Measurements from ENCODE around the gene PLXDC1. TPM values are rescaled to one million over a fixed set of nuclear protein-coding genes. Genes with fewer than 3 reads are reported as not detected.

The PLXDC1 gene
- total RNA-seq, 1 donor from 2014 or later = 0.46 TPM

- Mint-ChIP-seq H3K36me3 (ENCODE audit: low read depth) (no peaks in the 10 kb centered on the region), H3K4me3 (ENCODE audit: low read depth) (no peak overlapping the region), H3K4me1 (ENCODE audit: low read depth) (no peaks in the 10 kb centered on the region), H3K9me3 (no peaks in the 10 kb centered on the region), H3K27me3 (ENCODE audit: low read depth) (peaks cover 23% of the 10 kb centered on the region), H3K27ac (no peak overlapping the region)
- intact Hi-C loops (cut with micrococcal nuclease) = no loop called here
- no peak for DNase-seq (ENCODE audit: low spot score)
These were observed 5.2 kb downstream of the PLXDC1 start for GRCh38 chr17:39146273-39146672.

GRCh38 chr17:39145143-39145542, 6.3 kb downstream of the PLXDC1 start:
- H3K9me3 Mint-ChIP-seq = no peaks in the 10 kb centered on the region
- intact Hi-C loops (cut with micrococcal nuclease) = no loop called here
- H3K4me3 Mint-ChIP-seq (ENCODE audit: low read depth) = no peak overlapping the region
- DNase-seq (ENCODE audit: low spot score) = no peak
- H3K27ac Mint-ChIP-seq = no peak overlapping the region
- H3K4me1 Mint-ChIP-seq (ENCODE audit: low read depth) = no peaks in the 10 kb centered on the region
- H3K27me3 Mint-ChIP-seq (ENCODE audit: low read depth) = peaks cover 15% of the 10 kb centered on the region
- no peaks in the 10 kb centered on the region for H3K36me3 Mint-ChIP-seq (ENCODE audit: low read depth)

- no peaks in the 10 kb centered on the region for H3K36me3 Mint-ChIP-seq (ENCODE audit: low read depth)
- H3K9me3 Mint-ChIP-seq = no peaks in the 10 kb centered on the region
- H3K27me3 Mint-ChIP-seq (ENCODE audit: low read depth) = peaks cover 8% of the 10 kb centered on the region
These were observed 7.0 kb downstream of the PLXDC1 start for GRCh38 chr17:39144416-39144840.

DNA sequence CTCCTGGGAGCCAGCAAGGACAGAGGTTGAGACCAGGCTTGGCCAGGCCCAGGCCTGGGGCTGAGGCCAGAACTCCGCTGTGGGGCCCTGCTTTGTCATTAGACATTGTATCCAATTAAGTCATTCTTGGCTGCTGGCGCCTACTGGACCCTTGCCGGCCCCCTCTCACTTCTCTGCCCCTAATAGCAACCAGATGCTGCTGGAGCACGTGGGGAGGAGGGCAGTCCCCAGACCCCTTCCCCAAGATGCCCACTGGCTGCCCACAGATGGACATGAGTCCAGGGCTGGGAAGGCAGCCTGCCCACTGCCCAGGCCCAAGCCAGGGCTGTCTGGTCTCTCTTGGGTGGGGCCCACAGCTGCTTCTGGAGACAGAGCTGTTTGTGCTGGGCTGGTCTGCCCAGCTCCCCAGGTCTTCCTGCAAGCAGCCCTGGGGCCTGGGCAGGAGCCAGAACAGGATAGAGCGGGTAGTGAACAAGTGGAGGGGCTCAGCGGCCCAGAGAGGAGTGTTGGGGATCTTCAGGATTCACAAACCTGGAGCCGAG, 7.8 kb downstream of the PLXDC1 start:
- Mint-ChIP-seq H3K4me3 (ENCODE audit: low read depth) (no peak overlapping the region), H3K9me3 (no peaks in the 10 kb centered on the region), H3K27me3 (ENCODE audit: low read depth) (peaks cover 3% of the 10 kb centered on the region), H3K4me1 (ENCODE audit: low read depth) (no peaks in the 10 kb centered on the region), H3K36me3 (ENCODE audit: low read depth) (no peaks in the 10 kb centered on the region), H3K27ac (no peak overlapping the region)
- intact Hi-C loops (cut with micrococcal nuclease) = no loop called here
- no peak for DNase-seq (ENCODE audit: low spot score)

More at GRCh38 chr17:39144416-39144840, 7.0 kb downstream of the PLXDC1 start:
- no peak overlapping the region for H3K27ac Mint-ChIP-seq
- intact Hi-C loops (cut with micrococcal nuclease) = no loop called here
- no peaks in the 10 kb centered on the region for H3K4me1 Mint-ChIP-seq (ENCODE audit: low read depth)
- DNase-seq (ENCODE audit: low spot score) = no peak
- no peak overlapping the region for H3K4me3 Mint-ChIP-seq (ENCODE audit: low read depth)

DNA sequence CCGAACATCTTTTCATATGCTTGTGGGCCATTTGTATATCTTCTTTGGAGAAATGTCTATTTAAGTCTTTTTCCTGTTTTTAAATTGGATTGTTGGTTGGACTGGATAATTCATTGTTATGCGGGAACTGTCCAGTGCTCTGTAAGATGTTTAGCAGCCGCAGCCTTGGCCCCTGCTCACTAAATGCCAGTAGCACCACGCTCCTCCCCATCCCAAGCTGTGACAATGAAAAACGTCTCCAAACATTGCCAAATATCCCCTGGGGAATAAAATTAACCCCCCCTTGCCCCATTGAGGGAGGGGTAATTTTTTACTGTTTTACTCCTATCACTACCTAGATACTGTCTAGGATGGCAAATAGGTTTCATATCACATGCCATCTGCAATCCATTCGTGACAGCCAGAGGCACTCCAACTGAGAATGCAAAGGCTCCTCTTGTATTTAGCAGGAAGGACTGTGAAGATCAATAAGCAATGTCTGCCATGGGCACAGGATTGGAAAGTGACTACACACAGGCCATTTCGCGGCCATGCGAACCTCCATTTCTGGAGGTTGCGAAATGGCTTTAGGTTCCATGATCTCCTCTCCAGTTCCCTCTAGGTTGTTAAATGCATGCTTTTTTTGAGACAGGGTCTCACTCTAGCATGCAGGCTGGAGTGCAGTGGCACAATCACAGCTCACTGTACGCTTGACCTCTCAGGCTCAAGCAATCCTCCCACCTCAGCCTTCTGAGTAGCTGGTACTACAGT, 9.3 kb downstream of the PLXDC1 start:
- intact Hi-C loops (cut with micrococcal nuclease) = no loop called here
- Mint-ChIP-seq H3K9me3 (no peaks in the 10 kb centered on the region), H3K36me3 (ENCODE audit: low read depth) (no peaks in the 10 kb centered on the region), H3K4me1 (ENCODE audit: low read depth) (no peaks in the 10 kb centered on the region), H3K27me3 (ENCODE audit: low read depth) (no peaks in the 10 kb centered on the region), H3K4me3 (ENCODE audit: low read depth) (no peak overlapping the region), H3K27ac (no peak overlapping the region)
- DNase-seq (ENCODE audit: low spot score) = no peak

DNA sequence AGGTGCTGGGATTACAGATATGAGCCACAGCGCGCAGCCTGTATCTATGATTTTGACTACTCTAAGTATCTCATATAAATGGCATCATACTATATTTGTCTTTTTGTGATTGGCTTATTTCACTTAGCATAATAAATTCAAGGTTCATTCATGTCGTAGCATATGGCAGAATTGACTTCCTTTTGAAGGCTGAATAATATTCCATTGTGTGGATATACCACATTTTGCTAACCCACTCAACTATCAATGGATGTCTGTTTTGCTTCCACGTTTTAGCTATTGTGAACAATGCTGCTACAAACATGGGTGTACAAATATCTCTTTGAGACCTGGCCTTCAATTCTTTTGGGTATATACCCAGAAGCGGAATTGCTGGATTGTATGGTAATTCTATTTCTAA, 10.1 kb downstream of the PLXDC1 start:
- no peaks in the 10 kb centered on the region for H3K9me3 Mint-ChIP-seq
- no peak for DNase-seq (ENCODE audit: low spot score)
- H3K27me3 Mint-ChIP-seq (ENCODE audit: low read depth) = no peaks in the 10 kb centered on the region
- no peaks in the 10 kb centered on the region for H3K4me1 Mint-ChIP-seq (ENCODE audit: low read depth)
- H3K36me3 Mint-ChIP-seq (ENCODE audit: low read depth) = no peaks in the 10 kb centered on the region
- intact Hi-C loops (cut with micrococcal nuclease) = no loop called here
- H3K4me3 Mint-ChIP-seq (ENCODE audit: low read depth) = no peak overlapping the region
- H3K27ac Mint-ChIP-seq = no peak overlapping the region

- no peaks in the 10 kb centered on the region for H3K4me1 Mint-ChIP-seq (ENCODE audit: low read depth)
- no peak overlapping the region for H3K27ac Mint-ChIP-seq
- H3K36me3 Mint-ChIP-seq (ENCODE audit: low read depth) = no peaks in the 10 kb centered on the region
- intact Hi-C loops (cut with micrococcal nuclease) = no loop called here
- H3K4me3 Mint-ChIP-seq (ENCODE audit: low read depth) = no peak overlapping the region
- DNase-seq (ENCODE audit: low spot score) = no peak
- no peaks in the 10 kb centered on the region for H3K27me3 Mint-ChIP-seq (ENCODE audit: low read depth)
- no peaks in the 10 kb centered on the region for H3K9me3 Mint-ChIP-seq
These were observed 11.9 kb downstream of the PLXDC1 start for GRCh38 chr17:39139561-39139960.

GRCh38 chr17:39139161-39139511, 12.3 kb downstream of the PLXDC1 start:
- Mint-ChIP-seq H3K27ac (no peak overlapping the region), H3K27me3 (ENCODE audit: low read depth) (no peaks in the 10 kb centered on the region), H3K36me3 (ENCODE audit: low read depth) (no peaks in the 10 kb centered on the region), H3K4me1 (ENCODE audit: low read depth) (no peaks in the 10 kb centered on the region), H3K9me3 (no peaks in the 10 kb centered on the region), H3K4me3 (ENCODE audit: low read depth) (no peak overlapping the region)
- no peak for DNase-seq (ENCODE audit: low spot score)
- intact Hi-C loops (cut with micrococcal nuclease) = no loop called here

DNA sequence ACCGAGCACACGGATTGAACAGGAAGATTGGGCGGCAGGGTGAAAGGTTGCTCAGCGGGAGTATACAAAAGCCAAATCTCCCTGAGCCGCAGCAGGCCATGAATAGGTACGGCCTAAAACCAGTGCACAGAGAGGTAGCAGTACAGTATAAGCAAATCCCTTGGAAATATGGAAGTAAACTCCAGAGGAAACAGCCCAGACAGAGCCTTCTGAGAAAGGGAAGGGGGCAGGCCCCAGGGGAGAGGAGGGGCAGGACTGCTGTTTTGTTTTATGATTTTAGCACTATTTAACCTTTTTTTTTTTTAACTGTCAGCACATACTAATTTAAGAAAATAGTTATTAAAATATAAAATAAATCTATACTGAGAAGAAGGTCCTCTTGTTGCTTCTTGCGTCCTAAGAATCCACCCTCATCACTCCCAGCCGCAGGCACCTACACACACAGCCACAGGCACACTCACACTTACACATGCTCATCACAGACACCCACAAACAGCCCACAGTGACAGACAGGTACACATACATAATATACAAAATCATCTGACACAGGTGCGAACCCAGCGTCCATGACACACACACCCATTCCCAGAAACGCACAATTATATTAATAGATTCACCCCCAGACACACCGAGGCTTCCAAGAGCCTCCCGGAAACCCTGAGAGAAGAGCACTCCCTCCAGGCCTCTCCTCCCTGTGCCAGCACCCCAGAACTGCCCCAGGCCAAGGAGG, 12.8 kb downstream of the PLXDC1 start:
- H3K27me3 Mint-ChIP-seq (ENCODE audit: low read depth) = no peaks in the 10 kb centered on the region
- intact Hi-C loops (cut with micrococcal nuclease) = no loop called here
- no peak for DNase-seq (ENCODE audit: low spot score)
- no peaks in the 10 kb centered on the region for H3K4me1 Mint-ChIP-seq (ENCODE audit: low read depth)
- no peak overlapping the region for H3K4me3 Mint-ChIP-seq (ENCODE audit: low read depth)
- no peak overlapping the region for H3K27ac Mint-ChIP-seq
- H3K9me3 Mint-ChIP-seq = no peaks in the 10 kb centered on the region
- no peaks in the 10 kb centered on the region for H3K36me3 Mint-ChIP-seq (ENCODE audit: low read depth)

- intact Hi-C loops (cut with micrococcal nuclease) = no loop called here
- Mint-ChIP-seq H3K9me3 (no peaks in the 10 kb centered on the region), H3K27me3 (ENCODE audit: low read depth) (no peaks in the 10 kb centered on the region), H3K4me3 (ENCODE audit: low read depth) (no peak overlapping the region), H3K27ac (no peak overlapping the region), H3K4me1 (ENCODE audit: low read depth) (no peaks in the 10 kb centered on the region), H3K36me3 (ENCODE audit: low read depth) (no peaks in the 10 kb centered on the region)
- DNase-seq (ENCODE audit: low spot score) = no peak
These were observed 16.6 kb downstream of the PLXDC1 start for GRCh38 chr17:39134878-39135277.

GRCh38 chr17:39132192-39132610, 19.2 kb downstream of the PLXDC1 start:
- Mint-ChIP-seq H3K4me3 (ENCODE audit: low read depth) (no peak overlapping the region), H3K9me3 (no peaks in the 10 kb centered on the region), H3K4me1 (ENCODE audit: low read depth) (no peaks in the 10 kb centered on the region), H3K27ac (no peak overlapping the region), H3K36me3 (ENCODE audit: low read depth) (no peaks in the 10 kb centered on the region), H3K27me3 (ENCODE audit: low read depth) (no peaks in the 10 kb centered on the region)
- intact Hi-C loops (cut with micrococcal nuclease) = no loop called here
- no peak for DNase-seq (ENCODE audit: low spot score)

- no peaks in the 10 kb centered on the region for H3K27me3 Mint-ChIP-seq (ENCODE audit: low read depth)
- no peak overlapping the region for H3K4me3 Mint-ChIP-seq (ENCODE audit: low read depth)
- H3K27ac Mint-ChIP-seq = no peak overlapping the region
- intact Hi-C loops (cut with micrococcal nuclease) = no loop called here
- no peaks in the 10 kb centered on the region for H3K4me1 Mint-ChIP-seq (ENCODE audit: low read depth)
- H3K36me3 Mint-ChIP-seq (ENCODE audit: low read depth) = no peaks in the 10 kb centered on the region
- H3K9me3 Mint-ChIP-seq = no peaks in the 10 kb centered on the region
- no peak for DNase-seq (ENCODE audit: low spot score)
These were observed 19.8 kb downstream of the PLXDC1 start for GRCh38 chr17:39131616-39132015.

DNA sequence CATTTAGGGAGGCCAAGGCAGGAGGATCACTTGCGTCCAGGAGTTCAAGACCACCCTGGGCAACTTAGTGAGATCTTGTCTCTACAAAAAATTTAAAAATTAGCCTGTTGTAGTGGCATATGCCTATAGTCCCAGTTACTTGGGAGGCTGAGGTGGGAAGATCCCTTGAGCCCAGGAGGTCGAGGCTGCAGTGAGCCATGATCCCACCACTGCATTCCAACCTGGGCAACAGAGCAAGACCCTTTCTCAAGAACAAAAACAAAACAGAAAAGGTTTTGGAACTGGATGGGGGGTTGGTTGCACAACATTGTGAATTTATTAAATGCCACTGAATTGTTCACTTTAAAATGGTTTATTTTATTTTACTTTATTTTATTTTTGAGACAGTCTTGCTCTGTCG, 21.2 kb downstream of the PLXDC1 start:
- Mint-ChIP-seq H3K9me3 (no peaks in the 10 kb centered on the region), H3K36me3 (ENCODE audit: low read depth) (no peaks in the 10 kb centered on the region), H3K4me3 (ENCODE audit: low read depth) (no peak overlapping the region), H3K27me3 (ENCODE audit: low read depth) (no peaks in the 10 kb centered on the region), H3K27ac (no peak overlapping the region), H3K4me1 (ENCODE audit: low read depth) (no peaks in the 10 kb centered on the region)
- no peak for DNase-seq (ENCODE audit: low spot score)
- intact Hi-C loops (cut with micrococcal nuclease) = no loop called here
